OCI-LY1 (cell line): Measurements from ENCODE around the gene CARD14.

Experiments used
- H2AFZ ChIP-seq: fragments of 200-600 bp; sonication (generic), shearing (Covaris generic); 2 replicates; pipeline ENCODE4 v1.6.0; 2014; ENCODE audit warnings: antibody characterized with exemption, mild to moderate bottlenecking, low read length
- H3F3A ChIP-seq: fragments of 200-600 bp; sonication (generic), shearing (Covaris generic); 2 replicates; pipeline ENCODE4 v1.6.0; 2014; ENCODE audit warnings: mild to moderate bottlenecking, antibody characterized with exemption, low read length, moderate library complexity; ENCODE audit not compliant: insufficient read depth
- H3K27ac ChIP-seq: fragments of 200-600 bp; sonication (generic); 2 replicates; pipeline ENCODE4 v1.5.1; 2014; ENCODE audit warnings: low read length, mixed run types, mild to moderate bottlenecking, low read depth; ENCODE audit not compliant: poor library complexity, severe bottlenecking
- H3K27me3 ChIP-seq: fragments of 200-600 bp; sonication (generic); 2 replicates; pipeline ENCODE4 v1.6.0; 2014; ENCODE audit warnings: antibody characterized with exemption, mild to moderate bottlenecking, low read length, moderate library complexity; ENCODE audit not compliant: insufficient read depth
- H3K36me3 ChIP-seq: fragments of 200-600 bp; sonication (generic); 2 replicates; pipeline ENCODE4 v1.6.1; 2014; ENCODE audit warnings: mild to moderate bottlenecking, antibody characterized with exemption, low read length, moderate library complexity, mixed read lengths; ENCODE audit not compliant: insufficient read depth
- H3K4me1 ChIP-seq: fragments of 200-600 bp; sonication (generic); 2 replicates; pipeline ENCODE4 v1.5.1; 2014; ENCODE audit warnings: mild to moderate bottlenecking, low read length, moderate library complexity; ENCODE audit not compliant: insufficient read depth, severe bottlenecking
- H3K4me2 ChIP-seq: fragments of 200-600 bp; sonication (generic), shearing (Covaris generic); 2 replicates; pipeline ENCODE4 v1.6.1; 2014; ENCODE audit warnings: low read length
- H3K4me3 ChIP-seq: fragments of 200-600 bp; sonication (generic); 2 replicates; pipeline ENCODE4 v1.5.1; 2014; ENCODE audit warnings: low read length, low read depth, mild to moderate bottlenecking, mixed read lengths; ENCODE audit not compliant: poor library complexity, severe bottlenecking
- H3K79me2 ChIP-seq: fragments of 200-600 bp; shearing (Covaris generic); 2 replicates; pipeline ENCODE4 v1.6.1; 2016; ENCODE audit warnings: mixed run types, low read length, mixed read lengths; ENCODE audit not compliant: insufficient read depth
- H3K9ac ChIP-seq: fragments of 200-600 bp; sonication (generic), shearing (Covaris generic); 2 replicates; pipeline ENCODE4 v1.6.1; 2014; ENCODE audit warnings: mild to moderate bottlenecking, low read length, mixed read lengths
- H3K9me2 ChIP-seq: fragments of 200-600 bp; sonication (generic), shearing (Covaris generic); 2 replicates; pipeline ENCODE4 v1.6.1; 2014; ENCODE audit warnings: low read depth, mild to moderate bottlenecking, low read length, mixed read lengths
- H3K9me3 ChIP-seq: fragments of 200-600 bp; shearing (Covaris generic); 2 replicates; pipeline ENCODE4 v1.6.1; 2014; ENCODE audit warnings: low read length, mixed read lengths
- H4K20me1 ChIP-seq: fragments of 200-600 bp; sonication (generic), shearing (Covaris generic); 2 replicates; pipeline ENCODE4 v1.6.0; 2016; ENCODE audit warnings: mild to moderate bottlenecking, low read length; ENCODE audit not compliant: insufficient read depth
- CTCF ChIP-seq: fragments of 200-600 bp; sonication (generic), shearing (Covaris generic); IDR thresholded peaks from 2 replicates; pipeline ENCODE4 v1.5.1; 2017; ENCODE audit warnings: mild to moderate bottlenecking, antibody characterized with exemption, low read length, moderate library complexity, mixed read lengths
- EZH2 ChIP-seq: fragments of 200-600 bp; sonication (generic), shearing (Covaris generic); IDR thresholded peaks from 2 replicates; pipeline ENCODE4 v1.8.0; 2017; ENCODE audit warnings: borderline replicate concordance, mixed run types, mild to moderate bottlenecking, antibody characterized with exemption, low read length, moderate library complexity, mixed read lengths

The CARD14 gene

DNA sequence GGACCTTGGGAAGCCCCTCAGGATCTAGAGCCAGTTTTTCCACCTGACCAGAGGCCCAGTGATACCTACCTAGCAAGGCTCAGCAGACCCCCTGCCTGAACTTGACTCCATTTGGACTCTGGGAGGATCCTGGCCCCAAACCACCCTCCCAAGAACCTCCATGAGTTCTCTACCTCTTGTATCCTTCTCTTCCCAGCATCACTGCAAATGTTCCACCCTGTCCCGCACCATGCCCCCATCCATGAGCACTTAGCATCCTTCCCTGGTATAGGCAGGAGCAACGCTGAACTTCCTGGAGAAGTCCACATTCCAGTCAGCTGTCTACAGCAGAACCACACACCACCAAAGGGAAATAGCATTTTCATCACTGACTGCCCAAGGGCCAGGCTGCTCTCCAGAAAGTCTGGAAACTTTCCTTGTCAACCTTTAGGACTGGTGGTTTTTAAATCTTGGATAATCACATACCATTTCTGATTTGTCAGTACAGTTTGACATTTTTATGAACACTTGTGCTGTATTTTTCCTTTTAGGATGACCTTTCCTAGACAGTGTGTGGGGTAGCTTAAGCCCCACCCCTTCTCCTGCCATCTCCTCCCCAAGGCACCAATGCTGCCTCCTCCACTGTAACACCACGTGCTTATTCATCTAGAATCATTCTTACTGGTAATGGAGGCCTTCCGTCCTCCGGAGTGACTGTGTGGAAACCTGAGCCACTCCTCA lies 36.8 kb upstream of the CARD14 start:
- Histone ChIP-seq H3K4me2 (no peak overlapping the region), H3K9me3 (no peaks in the 10 kb centered on the region), H3K4me3 (no peak overlapping the region), H3K79me2 (no peaks in the 10 kb centered on the region), H3K27ac (no peak overlapping the region), H3F3A (no peaks in the 10 kb centered on the region), H4K20me1 (no peaks in the 10 kb centered on the region), H3K9ac (no peak overlapping the region), H3K4me1 (no peaks in the 10 kb centered on the region), H3K36me3 (peaks cover 55% of the 10 kb centered on the region), H3K9me2 (no peaks in the 10 kb centered on the region), H2AFZ (no peak overlapping the region), H3K27me3 (no peaks in the 10 kb centered on the region)
- no peak for TF ChIP-seq EZH2
- TF ChIP-seq CTCF = no peak

DNA sequence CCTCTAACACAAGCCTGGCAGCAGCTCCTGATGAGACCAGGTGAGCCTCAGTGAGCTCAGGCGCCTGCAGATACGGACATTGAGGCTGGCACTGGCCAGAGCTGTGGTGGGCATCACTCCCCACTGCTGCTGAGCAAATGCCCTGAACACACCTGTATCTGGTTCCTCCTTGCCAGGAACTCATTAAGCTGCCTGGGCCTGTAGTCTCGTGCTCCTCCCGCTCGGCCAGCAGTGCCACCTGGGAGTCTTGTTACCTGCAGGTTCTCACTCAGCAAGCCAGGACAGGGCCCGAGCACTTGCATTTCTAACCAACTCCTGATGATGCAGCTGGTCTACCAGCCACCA lies 36.2 kb upstream of the CARD14 start:
- no peak overlapping the region for H3K4me2 ChIP-seq
- H3K9me2 ChIP-seq = no peaks in the 10 kb centered on the region
- TF ChIP-seq CTCF (no peak), EZH2 (no peak)
- no peak overlapping the region for H3K9ac ChIP-seq
- no peaks in the 10 kb centered on the region for H4K20me1 ChIP-seq
- no peaks in the 10 kb centered on the region for H3K79me2 ChIP-seq
- no peak overlapping the region for H3K4me3 ChIP-seq
- H3K27ac ChIP-seq = no peak overlapping the region
- peaks cover 61% of the 10 kb centered on the region for H3K36me3 ChIP-seq
- no peaks in the 10 kb centered on the region for H3F3A ChIP-seq
- H3K27me3 ChIP-seq = no peaks in the 10 kb centered on the region
- H2AFZ ChIP-seq = no peak overlapping the region
- H3K4me1 ChIP-seq = no peaks in the 10 kb centered on the region
- no peaks in the 10 kb centered on the region for H3K9me3 ChIP-seq

DNA sequence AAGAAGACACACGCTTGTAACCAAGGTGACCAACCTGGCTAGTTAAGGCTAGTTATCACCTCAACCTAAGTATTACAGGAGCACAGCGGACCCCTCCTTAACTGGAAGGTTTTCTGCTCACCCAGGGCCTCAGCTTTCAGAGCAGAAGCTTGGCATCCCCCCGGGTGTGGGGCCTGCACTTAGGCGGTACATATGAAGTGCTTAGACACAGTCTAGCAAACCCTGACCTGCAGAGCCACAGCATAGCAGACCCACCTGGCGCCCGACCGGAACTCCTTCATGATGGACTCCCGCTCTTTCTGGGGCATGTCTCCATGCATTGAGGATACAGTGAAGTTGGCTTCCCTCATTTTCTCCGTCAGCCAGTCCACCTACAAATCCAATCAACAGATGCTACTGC lies 32.7 kb upstream of the CARD14 start:
- Histone ChIP-seq H3K79me2 (no peaks in the 10 kb centered on the region), H3K27ac (no peak overlapping the region), H3K9me3 (no peaks in the 10 kb centered on the region), H3F3A (no peaks in the 10 kb centered on the region), H3K36me3 (peaks cover 96% of the 10 kb centered on the region), H4K20me1 (no peaks in the 10 kb centered on the region), H2AFZ (no peak overlapping the region), H3K4me2 (no peak overlapping the region), H3K27me3 (no peaks in the 10 kb centered on the region), H3K4me1 (no peaks in the 10 kb centered on the region), H3K4me3 (no peak overlapping the region), H3K9ac (no peak overlapping the region), H3K9me2 (no peaks in the 10 kb centered on the region)
- no peak for TF ChIP-seq CTCF
